Kidney capillary endothelial cell (primary cell): Measurements from ENCODE around the gene FYB1.

ENCODE experiments used
- DNase-seq: peaks from one replicate; pipeline ENCODE4 v3.0.0-alpha.2; 2018; ENCODE audit warnings: low spot score

Gene FYB1

GRCh38 chr5:39205550-39205949 is 13.8 kb downstream of the FYB1 start:
- DNase-seq: no peak

- no peak for DNase-seq
These were observed 15.4 kb downstream of the FYB1 start for GRCh38 chr5:39203951-39204350.

- no peak for DNase-seq
These were observed 16.0 kb downstream of the FYB1 start for GRCh38 chr5:39203275-39203922.

GRCh38 chr5:39202597-39203274 is 16.6 kb downstream of the FYB1 start:
- DNase-seq: no peak

- DNase-seq: no peak
These were observed 17.4 kb downstream of the FYB1 start for GRCh38 chr5:39201781-39202596.

- DNase-seq: no peak
These were observed 18.1 kb downstream of the FYB1 start for GRCh38 chr5:39201160-39201780.

- no peak for DNase-seq
These were observed 19.3 kb downstream of the FYB1 start for GRCh38 chr5:39200081-39200480.

- no peak for DNase-seq
These were observed 20.0 kb downstream of the FYB1 start for GRCh38 chr5:39199335-39199734.

GRCh38 chr5:39198127-39198526 is 21.2 kb downstream of the FYB1 start:
- no peak for DNase-seq

GRCh38 chr5:39197556-39197955 is 21.8 kb downstream of the FYB1 start:
- no peak for DNase-seq

- DNase-seq: no peak
These were observed 24.1 kb downstream of the FYB1 start for GRCh38 chr5:39195198-39195826.

GRCh38 chr5:39194466-39195136 is 24.8 kb downstream of the FYB1 start:
- DNase-seq: no peak

- DNase-seq: no peak
These were observed 25.6 kb downstream of the FYB1 start for GRCh38 chr5:39193553-39194465.

- no peak for DNase-seq
These were observed 26.8 kb downstream of the FYB1 start for GRCh38 chr5:39192450-39193160.

GRCh38 chr5:39191216-39191615 is 28.1 kb downstream of the FYB1 start:
- no peak for DNase-seq

GRCh38 chr5:39190311-39191102 is 28.9 kb downstream of the FYB1 start:
- DNase-seq: no peak

GRCh38 chr5:39189292-39189955 is 29.9 kb downstream of the FYB1 start:
- DNase-seq: no peak
